GM10847 (cell line): ENCODE measurements around the gene STAT6.

Source experiments
- POLR2A ChIP-seq: IDR thresholded peaks from 2 replicates; pipeline ENCODE4 v1.6.1; 2011; ENCODE audit not compliant: insufficient read length; ENCODE audit errors: extremely low read depth

The STAT6 gene

GRCh38 chr12:57111031-57111734, at the start of gene STAT6:
Gene STAT6, minus strand, starts transcription at chr12:57111362. Its CDS starts 3,084 bp downstream, at chr12:57108278.
- peak; percentile 62 for TF ChIP-seq POLR2A

GRCh38 chr12:57160741-57161140, 49.6 kb upstream of the STAT6 start:
- no peak for TF ChIP-seq POLR2A

- TF ChIP-seq POLR2A = no peak
Observed at GRCh38 chr12:57160040-57160439, 48.9 kb upstream of the STAT6 start.

- no peak for TF ChIP-seq POLR2A
Observed at GRCh38 chr12:57159311-57159710, 48.1 kb upstream of the STAT6 start.

- TF ChIP-seq POLR2A = no peak
Observed at GRCh38 chr12:57158665-57159064, 47.5 kb upstream of the STAT6 start.

GRCh38 chr12:57158186-57158585, 47.0 kb upstream of the STAT6 start:
- no peak for TF ChIP-seq POLR2A

GRCh38 chr12:57157588-57158173, 46.5 kb upstream of the STAT6 start:
- no peak for TF ChIP-seq POLR2A

GRCh38 chr12:57156701-57157403, 45.7 kb upstream of the STAT6 start:
- TF ChIP-seq POLR2A = no peak

GRCh38 chr12:57154804-57155434, 43.8 kb upstream of the STAT6 start:
- TF ChIP-seq POLR2A = no peak

GRCh38 chr12:57154076-57154475, 42.9 kb upstream of the STAT6 start:
- TF ChIP-seq POLR2A = no peak

- TF ChIP-seq POLR2A = no peak
Observed at GRCh38 chr12:57153415-57153997, 42.3 kb upstream of the STAT6 start.

- no peak for TF ChIP-seq POLR2A
Observed at GRCh38 chr12:57152639-57153038, 41.5 kb upstream of the STAT6 start.

- no peak for TF ChIP-seq POLR2A
Observed at GRCh38 chr12:57151741-57152630, 40.8 kb upstream of the STAT6 start.

GRCh38 chr12:57150400-57151000, 39.3 kb upstream of the STAT6 start:
- no peak for TF ChIP-seq POLR2A
